Endothelial cell of umbilical vein (primary cell): ENCODE results near the gene SOWAHB. TPM values are rescaled to one million over a fixed set of nuclear protein-coding genes. Genes with fewer than 3 reads are reported as not detected.

ENCODE experiments used
- Bru-seq: library from RNA; stranded (reverse); fragments of 400-500 nt; gene quantifications from one replicate; lab custom pipeline; 2021; lab: Mats Ljungman, UMichigan
- BruChase-seq, 2 experiments: library from RNA; stranded (reverse); fragments of 400-500 nt; gene quantifications; one replicate each; lab custom pipeline; 2021; lab: Mats Ljungman, UMichigan
- BruUV-seq: library from RNA; stranded (reverse); fragments of 400-500 nt; replicated peaks from 2 replicates; lab custom pipeline; 2021; lab: Mats Ljungman, UMichigan
- CTCF ChIA-PET: fragments of 300-600, 350-600 bp; sonication (Branson Sonifier 250); formaldehyde crosslinking; loops from one replicate; lab custom pipeline; 2021; ENCODE audit warnings: antibody characterized with exemption, inconsistent platforms; lab: Charles Lee
- POLR2A ChIA-PET: fragments of 300-600, 350-600 bp; sonication (Branson Sonifier 250); formaldehyde crosslinking; loops from one replicate; lab custom pipeline; 2021; ENCODE audit warnings: antibody characterized with exemption, inconsistent platforms; lab: Charles Lee
- DNase-seq: peaks from one replicate; pipeline ENCODE4 v3.0.0-alpha.2; 2011; ENCODE audit warnings: low read depth, low spot score
- FAIRE-seq: peaks from 2 replicates; lab custom pipeline; 2011; peaks lifted over from hg19 to GRCh38; lab: Jason Lieb, UNC
- H2AFZ ChIP-seq: 2 replicates; pipeline ENCODE4 v1.6.0; 2012; ENCODE audit warnings: low read depth, low read length, control low read depth, inconsistent platforms
- H3K27ac ChIP-seq: 2 replicates; pipeline ENCODE4 v1.5.1; 2011; ENCODE audit warnings: low read depth, mild to moderate bottlenecking, control low read depth, low read length, moderate library complexity; ENCODE audit not compliant: insufficient read depth
- H3K27me3 ChIP-seq, 2 experiments: 2 replicates each; pipeline versions ENCODE4 v1.6.0 to v1.6.1; 2011; ENCODE audit warnings: low read length in 2 of 2, mixed read lengths in 1 of 2; ENCODE audit not compliant: control insufficient read depth in 2 of 2, insufficient read depth in 2 of 2
- H3K36me3 ChIP-seq, 2 experiments: 2 replicates in 1 of 2; 3 replicates in 1 of 2; pipeline ENCODE4 v1.5.1; 2011; ENCODE audit warnings: low read length in 2 of 2, mild to moderate bottlenecking in 1 of 2, moderate library complexity in 1 of 2; ENCODE audit not compliant: control insufficient read depth in 2 of 2, insufficient read depth in 2 of 2; ENCODE audit errors: extremely low read depth in 1 of 2
- H3K4me1 ChIP-seq: 3 replicates; pipeline ENCODE4 v1.5.1; 2011; ENCODE audit warnings: mild to moderate bottlenecking, low read length; ENCODE audit not compliant: control insufficient read depth, insufficient read depth; ENCODE audit errors: extremely low read depth
- H3K4me2 ChIP-seq: 2 replicates; pipeline ENCODE4 v1.6.1; 2011; ENCODE audit warnings: low read length, control low read depth, mixed read lengths; ENCODE audit not compliant: insufficient read depth
- H3K4me3 ChIP-seq, 3 experiments: fragments of 200-600 bp in 1 of 3; sonication (generic), shearing (Covaris generic) in 1 of 3; replicated peaks in 1 of 3; 2 replicates each; pipeline ENCODE4 v1.5.1; 2011 to 2016; ENCODE audit warnings: control low read depth in 3 of 3, low read length in 3 of 3, mild to moderate bottlenecking in 2 of 3, inconsistent platforms in 1 of 3, low read depth in 1 of 3, moderate library complexity in 1 of 3; ENCODE audit not compliant: insufficient read depth in 1 of 3
- H3K79me2 ChIP-seq: 2 replicates; pipeline ENCODE4 v1.6.0; 2012; ENCODE audit warnings: low read length, inconsistent platforms; ENCODE audit not compliant: control insufficient read depth, insufficient read depth
- H3K9ac ChIP-seq: replicated peaks from 2 replicates; pipeline ENCODE3; 2011; ENCODE audit warnings: low read length, control low read depth; ENCODE audit not compliant: insufficient read depth; ENCODE audit errors: extremely low read depth
- H3K9me1 ChIP-seq: replicated peaks from 3 replicates; pipeline ENCODE4 v1.6.0; 2011; ENCODE audit warnings: mild to moderate bottlenecking, low read length; ENCODE audit not compliant: control insufficient read depth, insufficient read depth; ENCODE audit errors: extremely low read depth
- H3K9me3 ChIP-seq: replicated peaks from 2 replicates; pipeline ENCODE4 v1.5.1; 2012; ENCODE audit warnings: low read length, inconsistent platforms; ENCODE audit not compliant: control insufficient read depth, insufficient read depth
- H4K20me1 ChIP-seq: replicated peaks from 2 replicates; pipeline ENCODE3; 2011; ENCODE audit warnings: mild to moderate bottlenecking, low read length; ENCODE audit not compliant: control insufficient read depth, insufficient read depth; ENCODE audit errors: extremely low read depth
- EZH2 ChIP-seq: IDR thresholded peaks from 2 replicates; pipeline ENCODE4 v1.6.1; 2012; ENCODE audit warnings: borderline replicate concordance, low read depth, mild to moderate bottlenecking, moderate library complexity, low read length, inconsistent platforms; ENCODE audit not compliant: severe bottlenecking
- FOS ChIP-seq: IDR thresholded peaks from 2 replicates; pipeline ENCODE4 v1.6.1; 2011; ENCODE audit warnings: mild to moderate bottlenecking, low read length, moderate library complexity, borderline replicate concordance; ENCODE audit not compliant: insufficient read depth
- MYC ChIP-seq: IDR thresholded peaks from one replicate; pipeline ENCODE4 v1.6.1; 2011; ENCODE audit warnings: mild to moderate bottlenecking, low read depth, low read length
- dilution Hi-C: fragments of 300-500 bp; cut with MboI; formaldehyde crosslinking; loops from one replicate; pipeline ENCODE4 v1.15.0; 2019; ENCODE audit warnings: low sequenced_read_pairs; ENCODE audit not compliant: extremely low pct_ligation_motif_present
- intact Hi-C: fragments of 100-400 bp; cut with micrococcal nuclease; formaldehyde crosslinking; loops from one replicate; pipeline ENCODE4 v1.10.0; 2022
- long read RNA-seq: library from polyadenylated mRNA; stranded (forward); transcript quantifications from one replicate; pipeline ENCODE4 v2.0.0, GENCODE V29; 2021
- polyA minus RNA-seq, 3 experiments: library from RNA; depleted of rRNA, polyadenylated mRNA; stranded (reverse); fragments of >200 nt; gene quantifications; 1 replicate in 1 of 3; 2 replicates in 2 of 3; pipeline ENCODE4 v1.2.3, GENCODE V29; 2011
- polyA plus RNA-seq, 4 experiments: library from polyadenylated mRNA; depleted of rRNA in 3 of 4; stranded (reverse) in 3 of 4; unstranded in 1 of 4; fragments of >200 nt; gene quantifications; 2 replicates each; pipeline versions ENCODE4 v1.2.1 to v1.2.3, GENCODE V29; 2011 to 2012; ENCODE audit warnings: missing spikeins in 1 of 4
- total RNA-seq: library from RNA; stranded (reverse); gene quantifications from 2 replicates; pipeline ENCODE4 v1.2.3, GENCODE V29; 2021

The SOWAHB gene
- not detected in 2 replicates for total RNA-seq
- not detected in 2 replicates for polyA plus RNA-seq
- not detected in 2 replicates for polyA plus RNA-seq (2011; cell fraction: cytosol; rRNA removed)
- polyA plus RNA-seq (2011; cell fraction: nucleus; rRNA removed), result not detected in 2 replicates
- not detected in 2 replicates for polyA plus RNA-seq (2012)
- 0.27 TPM in 1 of 2 replicates, not detected in the other for polyA minus RNA-seq
- not detected for polyA minus RNA-seq (2011; cell fraction: cytosol; rRNA and poly(A)+ RNA removed)
- polyA minus RNA-seq (2011; cell fraction: nucleus; rRNA and poly(A)+ RNA removed), result not detected in 2 replicates
- not detected for Bru-seq, nascent RNA
- percentile 20 among the genes with signal in this experiment for BruChase-seq, experiment 1, labeled RNA remaining after a 6-hour chase
- BruChase-seq, experiment 2, labeled RNA remaining after a 2-hour chase, result percentile 15 among the genes with signal in this experiment
- long read RNA-seq, result 0 reads

- Histone ChIP-seq H3K79me2 (no peaks in the 10 kb centered on the region), H3K9me3 (no peaks in the 10 kb centered on the region), H3K4me3 (peak within 1 kb of the TSS in 2 of 3 experiments; percentile 2 to 35), H2AFZ (peak within 1 kb of the TSS; percentile 63), H3K27ac (no peak within 1 kb of the TSS), H3K4me1 (peaks cover 4% of the 10 kb centered on the region), H3K27me3 (peaks cover 42 to 70% of the 10 kb centered on the region in 2 experiments), H3K9me1 (no peaks in the 10 kb centered on the region), H3K9ac (no peak within 1 kb of the TSS), H3K4me2 (peak within 1 kb of the TSS; percentile 56), H4K20me1 (no peaks in the 10 kb centered on the region), H3K36me3 (no peaks in the 10 kb centered on the region)
- intact Hi-C loops, result loop anchor here (1.0 to 5.0 kb wide), 3 partner anchors 51 to 145 kb away; partner anchors contain the start of gene SEPTIN11
- CTCF ChIA-PET, result interaction anchor here (1.4 to 1.7 kb wide), 2 partner anchors 10 to 147 kb away, joined by 6 to 9 read pairs; no protein-coding TSS in a partner anchor
- no peak for FAIRE-seq
- peak; percentile 12 for DNase-seq
- no TSS peak for BruUV-seq
- dilution Hi-C loops, result no loop called here
- POLR2A ChIA-PET, result no interaction called here
- TF ChIP-seq EZH2 (peak; percentile 90), MYC (no peak)
Measured at GRCh38 chr4:76897536-76898384, at the start of gene SOWAHB. Gene SOWAHB (minus strand): TSS chr4:76898144. CDS start chr4:76897849, 295 bp downstream.

- FAIRE-seq, result no peak
- Histone ChIP-seq H3K9me3 (no peaks in the 10 kb centered on the region), H2AFZ (no peak overlapping the region), H3K9ac (no peak overlapping the region), H3K27ac (no peak overlapping the region), H3K4me2 (no peak overlapping the region), H3K79me2 (peaks cover 38% of the 10 kb centered on the region), H3K27me3 (no peaks in the 10 kb centered on the region), H3K36me3 (no peaks in the 10 kb centered on the region), H3K4me1 (peaks cover 18% of the 10 kb centered on the region), H3K9me1 (no peaks in the 10 kb centered on the region), H3K4me3 (no peak overlapping the region), H4K20me1 (no peaks in the 10 kb centered on the region)
- ChIA-PET CTCF (interaction anchor here (3.9 kb wide), 1 partner anchor 97 kb away, joined by 23 read pairs; no protein-coding TSS in a partner anchor), POLR2A (no interaction called here)
- no peak for DNase-seq
- BruUV-seq, result no TSS peak
- TF ChIP-seq FOS, result no peak
- no peak for TF ChIP-seq MYC
- intact Hi-C loops, result loop anchor here (5.0 kb wide), 1 partner anchor 515 kb away; no protein-coding TSS in a partner anchor
- dilution Hi-C loops, result no loop called here
Measured at GRCh38 chr4:76947369-76947768, 49.4 kb upstream of the SOWAHB start.
